Measurements from ENCODE around the gene C1orf105. TPM values are rescaled to one million over a fixed set of nuclear protein-coding genes. Genes with fewer than 3 reads are reported as not detected.

C1orf105 gene
- total and polyA plus RNA-seq, 2 experiments from 2014 or later = not detected

GRCh38 chr1:172467446-172467845, 47.0 kb downstream of the C1orf105 start (continued):
- no peak for TF ChIP-seq ZNF462 (CRISPR knock-in tag; IDR thresholded peaks at IDR 0.05)
- no peak for TF ChIP-seq JUNB (IDR thresholded peaks at IDR 0.05; ENCODE audit: unreplicated experiment)
- TF ChIP-seq EZH2phosphoT487 (IDR thresholded peaks at IDR 0.05; ENCODE audit: unreplicated experiment) = no peak

GRCh38 chr1:172468296-172468695, 47.8 kb downstream of the C1orf105 start:
- no peaks in the 10 kb centered on the region for H3K4me1 ChIP-seq (ENCODE audit: insufficient read depth)
- no peak overlapping the region for H3K27ac Mint-ChIP-seq
- no peak for TF ChIP-seq ZNF462 (CRISPR knock-in tag; IDR thresholded peaks at IDR 0.05)
- no peak for TF ChIP-seq ETS1 (IDR thresholded peaks at IDR 0.05)
- no peak for TF ChIP-seq CTCF (conservative IDR thresholded peaks at IDR 0.05; ENCODE audit: low read depth in 2 of 2)
- no peak for TF ChIP-seq ZNF331 (CRISPR knock-in tag; IDR thresholded peaks at IDR 0.05; ENCODE audit: low read depth)
- no peak for TF ChIP-seq POLR2AphosphoS5 (IDR thresholded peaks at IDR 0.05; ENCODE audit: low read depth)

More at GRCh38 chr1:172468296-172468695, 47.8 kb downstream of the C1orf105 start:
- H3K79me2 ChIP-seq (replicated peaks; ENCODE audit: insufficient read depth) = no peaks in the 10 kb centered on the region
- ATAC-seq = no peak
- H3K9me3 Mint-ChIP-seq = no peaks in the 10 kb centered on the region
- H2AFZ ChIP-seq = no peak overlapping the region
- H4K20me1 ChIP-seq (replicated peaks; ENCODE audit: insufficient read depth) = no peaks in the 10 kb centered on the region
- H3K27ac ChIP-seq (ENCODE audit: low read depth) = no peak overlapping the region
- H3K27me3 ChIP-seq (ENCODE audit: insufficient read depth) = no peaks in the 10 kb centered on the region
- no peak for DNase-seq (ENCODE audit: low spot score)
- no peaks in the 10 kb centered on the region for H3F3A ChIP-seq (replicated peaks; ENCODE audit: low read depth)
- H3K36me3 ChIP-seq (ENCODE audit: insufficient read depth) = no peaks in the 10 kb centered on the region
- no peak overlapping the region for H3K4me3 ChIP-seq
- H3K9me2 ChIP-seq (ENCODE audit: insufficient read depth) = no peaks in the 10 kb centered on the region
- no peaks in the 10 kb centered on the region for H3K27me3 Mint-ChIP-seq (ENCODE audit: insufficient read depth, low read depth, poor library complexity)
- no peak overlapping the region for H3K4me2 ChIP-seq
- no peaks in the 10 kb centered on the region for H3K36me3 Mint-ChIP-seq (ENCODE audit: low read depth)
- no peak overlapping the region for H3K4me3 Mint-ChIP-seq
- no peaks in the 10 kb centered on the region for H3K4me1 Mint-ChIP-seq
